HG03139 (cell line): ENCODE data around the gene SHANK1.

ENCODE experiments used
- ATAC-seq: cut with Tn5 transposase; IDR thresholded peaks from one replicate; pipeline ENCODE4 v1.9.1; 2021; ENCODE audit not compliant: unreplicated experiment

Gene SHANK1

DNA sequence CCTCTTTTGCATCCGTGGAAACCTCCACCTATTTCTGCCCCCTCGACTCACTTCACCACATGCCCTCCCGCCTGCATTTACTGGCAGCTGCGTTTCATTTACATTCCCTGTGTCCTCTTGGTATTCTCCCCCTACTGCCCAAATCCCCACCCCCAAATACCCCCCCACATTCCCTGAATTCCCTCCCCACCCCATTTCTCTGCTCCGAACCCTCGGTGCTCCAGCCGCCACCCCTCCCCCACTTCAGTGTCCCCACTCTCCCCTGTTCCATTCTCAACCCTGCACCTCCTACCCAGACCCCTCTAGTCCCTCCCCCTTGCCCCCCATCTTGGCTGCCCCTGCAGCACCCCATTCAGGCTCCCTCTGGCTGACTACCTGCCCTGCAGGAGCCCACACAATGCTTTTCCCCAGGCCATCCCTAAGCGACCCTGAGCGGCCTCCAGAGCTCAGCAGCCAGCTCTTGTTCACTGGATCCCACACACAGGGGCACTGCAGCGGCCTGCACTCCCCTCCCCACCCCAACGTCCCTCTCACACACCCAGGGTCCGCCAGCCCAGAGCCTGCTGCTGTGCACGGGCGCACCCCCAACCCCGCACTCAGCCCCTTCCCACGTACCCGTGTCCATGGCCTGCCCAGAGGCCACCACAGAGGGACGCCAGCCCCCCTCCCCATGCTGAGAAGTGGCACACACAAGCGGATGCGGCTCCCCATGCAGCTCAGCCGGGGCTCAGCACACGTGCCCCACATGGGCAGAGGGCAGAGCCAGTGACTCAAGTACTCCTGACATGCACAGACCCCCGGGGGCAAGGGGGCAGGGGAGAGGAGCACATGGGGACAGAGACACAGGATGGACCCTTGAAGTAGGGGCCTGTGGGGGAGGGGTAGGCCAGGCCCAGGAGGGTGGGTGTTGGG lies 26.3 kb downstream of the SHANK1 start:
- ATAC-seq = no peak

GRCh38 chr19:50690439-50690838 lies 29.2 kb downstream of the SHANK1 start:
- no peak for ATAC-seq

- no peak for ATAC-seq
Observed at GRCh38 chr19:50688766-50689165, 30.8 kb downstream of the SHANK1 start.

DNA sequence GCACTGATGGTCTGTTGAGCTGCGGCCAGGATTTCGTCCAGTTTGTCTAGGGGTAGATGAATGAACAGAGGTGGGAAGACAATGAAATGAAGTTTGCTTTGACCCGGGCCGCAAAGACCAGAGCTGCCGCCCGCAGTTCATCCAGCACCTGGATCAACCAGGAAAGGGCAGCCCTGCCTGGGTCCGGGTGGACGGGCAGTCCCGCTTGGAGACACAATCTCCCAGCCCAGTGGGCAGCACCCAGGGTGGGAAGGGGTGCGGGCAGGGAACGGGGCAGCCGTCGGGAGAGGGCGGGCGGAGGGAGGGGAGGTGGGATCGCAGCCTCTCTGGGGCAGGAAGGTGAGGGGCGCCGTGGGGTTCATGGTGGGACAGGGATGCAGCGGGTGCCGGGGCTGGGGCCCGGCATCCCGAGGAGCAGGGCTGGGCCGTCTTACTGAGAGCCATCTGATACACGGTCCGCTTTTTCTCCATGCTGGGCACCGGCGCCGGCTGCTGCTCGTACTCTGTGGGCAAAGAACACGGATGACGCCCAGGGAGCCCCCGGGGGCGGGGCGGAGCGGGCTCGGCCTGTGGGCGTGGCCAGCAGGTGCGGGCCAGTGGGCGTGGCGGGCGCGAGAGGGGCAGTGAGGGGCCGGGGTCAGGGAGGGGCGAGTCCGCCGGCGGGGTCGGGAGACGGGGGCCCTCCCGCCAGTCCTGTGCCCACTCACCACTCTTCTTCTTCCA lies 33.1 kb downstream of the SHANK1 start:
- no peak for ATAC-seq

- ATAC-seq = peak; percentile 71
Observed at GRCh38 chr19:50679177-50680125, 40.2 kb downstream of the SHANK1 start.

DNA sequence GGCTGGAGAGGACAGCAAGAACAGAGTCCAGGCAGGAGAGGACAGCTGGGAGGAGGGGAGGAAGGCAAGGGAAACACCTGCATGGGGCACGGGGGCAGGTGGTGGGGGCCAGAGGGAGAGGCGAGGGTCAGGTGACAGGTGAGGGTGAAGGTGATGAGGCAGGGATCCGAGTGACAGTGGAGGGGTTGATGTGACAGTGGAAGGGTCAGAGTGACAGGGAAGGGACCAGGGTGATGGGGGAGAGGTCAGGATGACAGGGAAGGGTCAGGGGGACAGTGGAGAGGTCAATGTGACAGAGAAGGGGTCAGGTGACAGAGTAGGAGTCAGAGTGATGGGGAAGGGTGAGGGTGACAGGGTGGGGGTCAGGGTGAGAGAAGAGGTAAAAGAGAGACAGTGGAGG lies 41.3 kb downstream of the SHANK1 start:
- ATAC-seq = no peak

GRCh38 chr19:50677636-50678035 lies 42.0 kb downstream of the SHANK1 start:
- ATAC-seq = no peak

- ATAC-seq = no peak
Observed at GRCh38 chr19:50676625-50677197, 42.9 kb downstream of the SHANK1 start.

DNA sequence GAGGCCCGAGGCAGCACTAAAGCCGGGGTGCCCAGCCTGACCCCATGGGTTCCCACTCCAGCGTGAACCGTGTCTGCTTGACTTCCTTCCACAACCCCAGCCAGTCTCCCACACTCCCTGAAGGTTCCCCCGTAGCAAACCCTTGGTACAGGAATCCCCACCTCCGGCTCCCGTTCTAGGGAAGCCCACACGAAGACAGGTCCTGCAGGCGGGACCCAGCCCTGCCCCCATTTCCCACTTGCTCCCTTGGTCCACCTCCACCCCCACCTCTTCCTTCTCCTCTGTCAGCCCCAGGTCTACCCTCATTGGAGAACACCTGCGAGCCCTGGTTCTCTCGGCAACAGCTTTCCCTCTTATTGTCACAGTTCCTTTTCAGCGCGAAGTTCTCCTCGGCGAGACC lies 46.5 kb downstream of the SHANK1 start:
- ATAC-seq = no peak

- no peak for ATAC-seq
Observed at GRCh38 chr19:50670102-50670380, 49.6 kb downstream of the SHANK1 start.

DNA sequence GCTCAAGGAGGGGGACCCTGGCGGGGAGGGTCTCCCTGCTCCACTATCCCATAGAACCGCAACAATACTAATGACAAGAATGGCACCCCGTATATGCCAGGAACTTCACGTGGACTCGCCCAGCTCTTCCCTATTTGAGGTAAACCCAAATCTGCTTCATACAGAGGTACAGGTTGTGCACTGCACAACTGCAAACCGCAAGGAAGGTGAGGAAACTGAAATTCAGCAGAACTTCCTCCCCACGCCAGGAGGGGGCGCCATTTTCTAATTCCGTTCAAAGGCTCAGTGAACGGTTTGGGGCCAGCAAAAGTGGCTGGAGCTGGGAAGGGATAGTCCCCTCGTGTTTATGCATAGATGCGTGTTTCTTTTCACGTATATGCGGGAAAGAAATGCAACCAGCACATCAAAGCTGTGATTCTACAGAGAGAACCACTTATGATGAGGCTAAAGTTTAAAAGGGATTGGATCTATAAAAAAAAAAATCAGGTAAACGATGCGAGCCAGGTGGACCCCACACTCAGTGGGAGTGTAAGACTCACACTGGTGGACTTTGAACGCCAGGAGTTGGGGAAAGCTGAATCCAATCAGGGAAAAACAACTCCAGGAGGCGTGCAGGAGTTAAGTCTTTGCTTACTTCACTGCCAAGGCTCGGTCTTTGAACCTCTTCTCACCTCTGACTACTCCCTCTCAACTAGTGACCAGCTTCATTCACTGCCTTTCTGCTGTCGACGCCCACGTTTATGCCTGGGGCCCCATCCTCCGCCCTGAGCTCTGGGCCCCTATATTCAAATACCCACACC lies 50.1 kb downstream of the SHANK1 start:
- ATAC-seq = no peak

- no peak for ATAC-seq
Observed at GRCh38 chr19:50668879-50669278, 50.7 kb downstream of the SHANK1 start.

GRCh38 chr19:50668416-50668815 lies 51.2 kb downstream of the SHANK1 start:
- ATAC-seq = no peak

DNA sequence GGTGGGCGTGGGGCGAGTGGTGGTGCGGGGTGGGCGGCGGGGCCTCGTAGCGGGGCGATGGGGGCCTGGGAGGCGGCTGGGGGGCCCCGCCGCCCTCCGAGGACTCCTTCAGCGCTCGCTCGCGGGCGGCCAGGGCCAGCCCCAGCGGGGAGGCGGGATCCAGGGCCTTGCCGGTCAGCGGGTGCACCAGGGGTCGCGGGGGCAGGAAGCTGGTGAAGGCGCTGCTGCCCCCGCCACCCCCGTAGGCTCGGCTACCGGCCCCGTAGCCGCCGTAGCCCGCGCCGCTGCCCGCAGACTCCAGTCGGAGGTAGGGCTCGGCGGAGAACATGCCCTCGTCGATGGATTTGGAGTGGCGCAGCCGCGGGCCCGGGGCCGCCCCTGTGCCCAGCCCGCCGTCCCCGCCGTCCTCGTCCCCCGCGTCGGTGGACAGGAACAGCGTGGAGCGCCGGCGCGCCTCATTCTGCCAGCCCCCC lies 51.8 kb downstream of the SHANK1 start:
- no peak for ATAC-seq

GRCh38 chr19:50667177-50667758 lies 52.3 kb downstream of the SHANK1 start:
- no peak for ATAC-seq

DNA sequence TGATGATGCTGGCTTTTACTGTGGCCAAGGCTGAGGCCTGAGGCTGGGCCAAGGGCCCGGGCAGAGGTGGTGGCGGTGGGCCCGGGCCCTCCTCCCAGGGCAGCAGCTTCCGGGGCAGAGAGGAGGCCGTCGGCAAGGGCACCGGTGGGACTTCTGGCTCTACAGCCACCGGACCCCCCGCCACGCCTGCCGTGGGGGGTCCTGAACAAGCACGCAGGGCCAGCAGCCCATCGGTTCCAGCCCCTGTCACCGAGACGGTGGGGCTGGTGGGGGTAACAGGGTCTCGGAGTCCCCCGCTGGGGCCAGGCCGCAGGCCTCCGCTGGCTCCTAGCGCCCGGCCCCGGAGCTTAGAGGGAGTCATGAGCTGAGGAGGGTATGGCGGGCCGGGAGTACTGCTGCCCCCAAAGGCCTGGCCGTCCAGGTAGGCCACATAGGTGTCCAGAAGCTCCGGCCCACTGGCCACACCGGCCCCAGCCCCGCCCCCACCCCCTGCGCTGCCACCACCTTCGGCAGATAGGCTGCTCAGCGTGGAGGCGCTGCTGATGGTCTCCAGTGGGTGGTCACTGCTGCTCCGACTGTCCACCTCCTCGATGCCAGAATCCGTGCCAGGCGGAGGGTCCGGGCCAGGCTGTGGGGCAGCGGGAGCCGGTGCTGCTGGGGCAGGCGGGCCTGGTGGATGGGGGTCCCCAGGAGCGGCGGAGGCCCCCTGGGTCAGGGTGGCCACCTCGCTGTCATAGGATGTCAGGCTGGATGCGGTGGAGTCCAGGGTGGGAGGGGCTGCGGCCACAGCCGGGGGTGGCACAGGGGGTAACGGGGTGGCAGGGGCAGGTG lies 53.0 kb downstream of the SHANK1 start:
- no peak for ATAC-seq

GRCh38 chr19:50664204-50664603 lies 55.4 kb downstream of the SHANK1 start:
- ATAC-seq = no peak

- ATAC-seq = no peak
Observed at GRCh38 chr19:50663482-50663790, 56.2 kb downstream of the SHANK1 start.
